BE2C (cell line): Measurements from ENCODE around the gene COL5A1.

Source experiments
- DNase-seq: peaks from one replicate; pipeline ENCODE4 v3.0.0-alpha.2; 2020
- H3K27me3 ChIP-seq: fragments of 250-450 bp; sonication (Bioruptor Pico); 2 replicates; pipeline ENCODE4 v1.5.1; 2020; ENCODE audit warnings: mild to moderate bottlenecking
- H3K36me3 ChIP-seq: fragments of 250-450 bp; sonication (Bioruptor Pico); 2 replicates; pipeline ENCODE4 v1.5.1; 2020; ENCODE audit warnings: mild to moderate bottlenecking
- H3K4me1 ChIP-seq: fragments of 250-450 bp; sonication (Bioruptor Pico); 2 replicates; pipeline ENCODE4 v1.5.1; 2020
- H3K4me3 ChIP-seq: 2 replicates; pipeline ENCODE4 v1.5.1; 2011; ENCODE audit warnings: low read depth, low read length
- H3K9me3 ChIP-seq: fragments of 250-450 bp; sonication (Bioruptor Pico); 2 replicates; pipeline ENCODE4 v1.5.1; 2020
- TF ChIP-seq, protein P1 (sequence below): IDR thresholded peaks from 2 replicates; pipeline ENCODE4 v1.5.1; 2012; ENCODE audit warnings: mild to moderate bottlenecking, low read depth, low read length

COL5A1 gene

GRCh38 chr9:134629586-134630392 lies 11.8 kb upstream of the COL5A1 start:
- Histone ChIP-seq H3K27me3 (no peaks in the 10 kb centered on the region), H3K4me3 (no peak overlapping the region), H3K36me3 (no peaks in the 10 kb centered on the region), H3K9me3 (no peaks in the 10 kb centered on the region), H3K4me1 (no peaks in the 10 kb centered on the region)
- peak; percentile 5 for DNase-seq
- TF ChIP-seq, protein P1, sequence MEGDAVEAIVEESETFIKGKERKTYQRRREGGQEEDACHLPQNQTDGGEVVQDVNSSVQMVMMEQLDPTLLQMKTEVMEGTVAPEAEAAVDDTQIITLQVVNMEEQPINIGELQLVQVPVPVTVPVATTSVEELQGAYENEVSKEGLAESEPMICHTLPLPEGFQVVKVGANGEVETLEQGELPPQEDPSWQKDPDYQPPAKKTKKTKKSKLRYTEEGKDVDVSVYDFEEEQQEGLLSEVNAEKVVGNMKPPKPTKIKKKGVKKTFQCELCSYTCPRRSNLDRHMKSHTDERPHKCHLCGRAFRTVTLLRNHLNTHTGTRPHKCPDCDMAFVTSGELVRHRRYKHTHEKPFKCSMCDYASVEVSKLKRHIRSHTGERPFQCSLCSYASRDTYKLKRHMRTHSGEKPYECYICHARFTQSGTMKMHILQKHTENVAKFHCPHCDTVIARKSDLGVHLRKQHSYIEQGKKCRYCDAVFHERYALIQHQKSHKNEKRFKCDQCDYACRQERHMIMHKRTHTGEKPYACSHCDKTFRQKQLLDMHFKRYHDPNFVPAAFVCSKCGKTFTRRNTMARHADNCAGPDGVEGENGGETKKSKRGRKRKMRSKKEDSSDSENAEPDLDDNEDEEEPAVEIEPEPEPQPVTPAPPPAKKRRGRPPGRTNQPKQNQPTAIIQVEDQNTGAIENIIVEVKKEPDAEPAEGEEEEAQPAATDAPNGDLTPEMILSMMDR, result no peak

DNA sequence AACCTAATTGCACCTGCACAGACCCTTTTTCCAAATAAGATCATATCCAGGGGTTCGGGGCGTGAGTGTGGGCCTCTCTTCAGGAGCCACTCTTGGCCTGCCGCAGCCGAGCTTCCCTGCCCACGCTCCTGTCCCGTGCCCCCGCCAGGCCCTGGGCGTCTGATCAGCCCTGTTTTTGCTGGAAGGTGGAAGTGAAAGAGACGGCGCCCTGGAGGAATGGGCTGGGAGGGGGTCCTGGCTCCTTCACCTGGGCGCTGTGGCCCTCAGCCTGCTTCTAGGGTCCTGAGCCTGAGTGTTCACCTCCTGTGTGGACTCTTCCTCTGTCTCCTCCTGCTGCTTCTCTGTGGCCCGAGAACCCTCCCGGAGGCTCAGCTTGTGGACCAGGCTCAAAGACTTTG lies 11.2 kb upstream of the COL5A1 start:
- no peaks in the 10 kb centered on the region for H3K36me3 ChIP-seq

DNA sequence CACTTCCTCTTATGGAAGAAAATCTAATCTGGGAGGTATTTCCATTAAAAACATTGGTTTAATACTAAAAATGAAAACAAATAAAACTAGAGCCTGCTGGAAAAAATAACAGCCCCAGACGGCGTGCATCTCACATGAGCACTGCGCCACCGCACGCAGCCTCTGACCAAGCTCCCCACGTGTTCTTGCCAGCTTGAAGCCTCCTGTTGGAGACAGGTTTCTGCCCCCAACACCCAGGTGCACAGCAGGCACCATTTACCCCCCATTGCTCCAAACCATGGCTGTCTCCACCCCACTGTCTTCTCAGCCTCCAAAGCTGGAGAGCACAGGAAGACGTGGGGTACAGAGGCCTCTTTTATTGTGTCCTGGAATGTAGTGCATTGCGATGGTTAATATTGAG lies 10.7 kb upstream of the COL5A1 start:
- no peaks in the 10 kb centered on the region for H3K4me1 ChIP-seq

More for the DNA sequence above, 11.2 kb upstream of the COL5A1 start:
- Histone ChIP-seq H3K4me1 (no peaks in the 10 kb centered on the region), H3K9me3 (no peaks in the 10 kb centered on the region), H3K27me3 (no peaks in the 10 kb centered on the region), H3K4me3 (no peak overlapping the region)
- TF ChIP-seq, protein P1, result no peak
- DNase-seq, result peak; percentile 1

DNA sequence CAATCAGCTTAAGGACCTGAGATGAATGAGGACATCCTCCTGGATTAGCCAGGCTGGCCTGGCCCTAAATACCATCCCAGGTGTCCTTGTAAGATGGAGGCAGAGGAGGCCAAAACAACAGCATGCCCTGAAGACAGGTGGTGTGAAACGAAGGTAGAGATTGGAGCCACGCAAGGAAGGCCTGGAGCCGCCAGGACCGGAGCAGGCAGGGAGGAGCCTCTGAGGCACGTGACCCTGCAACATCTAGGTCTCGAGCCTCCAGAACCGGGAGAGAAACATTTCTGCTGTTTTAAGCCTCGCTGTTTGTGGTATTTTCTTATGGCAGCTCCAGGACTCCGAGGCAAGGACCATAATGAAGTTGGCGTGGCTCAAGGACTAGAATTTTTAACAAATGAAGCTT lies 9.7 kb upstream of the COL5A1 start:
- no peaks in the 10 kb centered on the region for H3K9me3 ChIP-seq
- no peak overlapping the region for H3K4me3 ChIP-seq
- H3K36me3 ChIP-seq, result no peaks in the 10 kb centered on the region
- H3K4me1 ChIP-seq, result no peaks in the 10 kb centered on the region
- TF ChIP-seq, protein P1, result no peak
- DNase-seq, result peak; percentile 3
- H3K27me3 ChIP-seq, result no peaks in the 10 kb centered on the region

More for the DNA sequence above, 10.7 kb upstream of the COL5A1 start:
- Histone ChIP-seq H3K27me3 (no peaks in the 10 kb centered on the region), H3K4me3 (no peak overlapping the region), H3K9me3 (no peaks in the 10 kb centered on the region), H3K36me3 (no peaks in the 10 kb centered on the region)
- DNase-seq, result peak; percentile 2
- TF ChIP-seq, protein P1, result no peak

DNA sequence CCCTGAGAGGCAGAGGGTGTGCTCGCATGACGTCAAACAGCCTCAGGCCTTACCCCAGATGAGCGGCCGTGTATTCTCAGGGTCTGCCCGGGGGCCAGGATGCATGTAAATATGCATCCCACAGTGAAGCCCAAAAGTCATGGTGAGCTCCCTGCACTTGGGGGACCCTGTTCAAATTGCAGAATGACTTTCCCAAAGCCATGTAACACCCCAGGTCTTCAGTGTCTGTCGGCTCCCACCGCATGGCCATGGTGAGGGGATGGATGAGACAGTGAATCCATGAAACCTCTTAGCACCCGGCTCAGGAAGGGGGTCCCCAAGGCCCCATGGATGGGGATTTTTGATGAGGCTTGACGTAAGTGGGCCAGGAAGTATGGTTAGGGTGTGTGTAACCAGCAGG lies 9.3 kb upstream of the COL5A1 start:
- H3K36me3 ChIP-seq, result no peaks in the 10 kb centered on the region
- TF ChIP-seq, protein P1, result no peak
- H3K4me1 ChIP-seq, result 0 out of 2 replicates have a peak, but pooled peaks cover 2% of the 10 kb centered on the region
- H3K4me3 ChIP-seq, result no peak overlapping the region
- H3K27me3 ChIP-seq, result no peaks in the 10 kb centered on the region
- no peak for DNase-seq
- no peaks in the 10 kb centered on the region for H3K9me3 ChIP-seq
